B cell (primary cell): Measurements from ENCODE around the gene NRGN. TPM values are rescaled to one million over a fixed set of nuclear protein-coding genes. Genes with fewer than 3 reads are reported as not detected.

Experiments
- ATAC-seq: fragments of 200-7000 bp; cut with Tn5 transposase; one replicate; pipeline ENCODE4 v1.10.0; 2021; ENCODE audit warnings: low read depth, mild to moderate bottlenecking, moderate number of reproducible peaks, moderate library complexity
- CTCF ChIA-PET: fragments of 350-600 bp; sonication (Branson Sonifier 250); formaldehyde crosslinking; loops from one replicate; lab custom pipeline; 2021; ENCODE audit warnings: antibody characterized with exemption, inconsistent platforms; lab: Charles Lee
- POLR2A ChIA-PET: fragments of 350-600 bp; sonication (Branson Sonifier 250); formaldehyde crosslinking; loops from one replicate; lab custom pipeline; 2021; ENCODE audit warnings: antibody characterized with exemption; lab: Charles Lee
- DNase-seq: peaks from one replicate; pipeline ENCODE4 v3.0.0; 2013
- H2AFZ ChIP-seq: 2 replicates; pipeline ENCODE4 v1.6.1; 2012; ENCODE audit warnings: mild to moderate bottlenecking, low read depth, low read length; ENCODE audit not compliant: insufficient read depth, poor library complexity, severe bottlenecking
- H3K27ac ChIP-seq, 2 donors: 1 replicate in 1 of 2; 2 replicates in 1 of 2; pipeline ENCODE4 v1.5.1; 2012 to 2013; ENCODE audit warnings: low read length in 2 of 2, mild to moderate bottlenecking in 2 of 2, moderate library complexity in 1 of 2
- H3K27me3 ChIP-seq, 4 experiments: fragments of 200-600 bp in 1 of 4; sonication (generic) in 1 of 4; replicated peaks in 1 of 4; 1 replicate in 2 of 4; 2 replicates in 2 of 4; pipeline versions ENCODE4 v1.6.1 to v1.7.0; 2013 to 2016; ENCODE audit warnings: low read length in 3 of 4, mild to moderate bottlenecking in 2 of 4, mixed read lengths in 1 of 4, moderate library complexity in 1 of 4; ENCODE audit not compliant: insufficient read depth in 4 of 4, control insufficient read depth in 3 of 4; ENCODE audit errors: control extremely low read depth in 1 of 4
- H3K36me3 ChIP-seq, 2 experiments: replicated peaks in 1 of 2; 1 replicate in 1 of 2; 2 replicates in 1 of 2; pipeline versions ENCODE4 v1.6.1 to v1.7.1; 2013; ENCODE audit warnings: low read length in 1 of 2; ENCODE audit not compliant: insufficient read depth in 2 of 2, control insufficient read depth in 1 of 2; ENCODE audit errors: control extremely low read depth in 1 of 2, extremely low read depth in 1 of 2
- H3K4me1 ChIP-seq, 2 donors: fragments of 200-600 bp in 1 of 2; sonication (generic) in 1 of 2; 1 replicate in 1 of 2; 2 replicates in 1 of 2; pipeline versions ENCODE4 v1.5.1 to v1.6.1; 2013 to 2017; ENCODE audit warnings: low read length in 2 of 2; ENCODE audit not compliant: control insufficient read depth in 2 of 2, insufficient read depth in 2 of 2
- H3K4me2 ChIP-seq: replicated peaks from 2 replicates; pipeline ENCODE3; 2012; ENCODE audit warnings: mild to moderate bottlenecking, low read depth, low read length; ENCODE audit not compliant: poor library complexity, severe bottlenecking
- H3K4me3 ChIP-seq, 5 experiments: fragments of 200-600 bp in 1 of 5; sonication (generic) in 1 of 5; 1 replicate in 3 of 5; 2 replicates in 2 of 5; pipeline versions ENCODE4 v1.5.1 to v1.7.0; 2011 to 2016; ENCODE audit warnings: low read length in 4 of 5, mild to moderate bottlenecking in 4 of 5, low read depth in 2 of 5, control low read depth in 1 of 5, moderate library complexity in 1 of 5; ENCODE audit not compliant: insufficient read depth in 1 of 5; ENCODE audit errors: control extremely low read depth in 1 of 5, extremely low read depth in 1 of 5
- H3K79me2 ChIP-seq: fragments of 200-600 bp; sonication (generic); one replicate; pipeline ENCODE4 v1.6.0; 2016; ENCODE audit warnings: low read length; ENCODE audit not compliant: control insufficient read depth, insufficient read depth
- H3K9ac ChIP-seq: fragments of 200-600 bp; sonication (generic); 2 replicates; pipeline ENCODE4 v1.6.1; 2017; ENCODE audit warnings: mild to moderate bottlenecking, low read length, moderate library complexity
- H3K9me3 ChIP-seq, 3 donors: one replicate each; pipeline versions ENCODE4 v1.6.1 to v1.7.1; 2013; ENCODE audit warnings: low read length in 2 of 3; ENCODE audit not compliant: control insufficient read depth in 2 of 3, insufficient read depth in 1 of 3; ENCODE audit errors: control extremely low read depth in 1 of 3
- H4K20me1 ChIP-seq: 2 replicates; pipeline ENCODE4 v1.6.0; 2012; ENCODE audit warnings: mild to moderate bottlenecking, low read length; ENCODE audit not compliant: insufficient read depth, control insufficient read depth, poor library complexity, severe bottlenecking
- H3K27ac Mint-ChIP-seq: one replicate; pipeline ENCODE4 v1.8.0; 2021; ENCODE audit warnings: mixed read lengths
- H3K27me3 Mint-ChIP-seq: one replicate; pipeline ENCODE4 v1.8.0; 2021; ENCODE audit warnings: mixed read lengths
- H3K4me1 Mint-ChIP-seq: one replicate; pipeline ENCODE4 v1.8.0; 2021; ENCODE audit warnings: mixed read lengths
- H3K4me3 Mint-ChIP-seq: one replicate; pipeline ENCODE4 v1.8.0; 2021; ENCODE audit warnings: mixed read lengths
- H3K9me3 Mint-ChIP-seq: one replicate; pipeline ENCODE4 v1.8.0; 2022; ENCODE audit warnings: mixed read lengths; ENCODE audit not compliant: insufficient read depth
- CTCF ChIP-seq: fragments of 200-600 bp; IDR thresholded peaks from one replicate; pipeline ENCODE4 v1.8.0; 2022; ENCODE audit warnings: antibody characterized with exemption, mild to moderate bottlenecking
- EZH2 ChIP-seq: IDR thresholded peaks from 2 replicates; pipeline ENCODE4 v1.6.1; 2012; ENCODE audit warnings: borderline replicate concordance, low read depth, mild to moderate bottlenecking, moderate library complexity, low read length; ENCODE audit not compliant: insufficient read depth, poor library complexity, severe bottlenecking
- WGBS: methylation state at CpG from one replicate; pipeline ENCODE4 v1.1.5; 2013; ENCODE audit warnings: missing lambda C conversion rate; ENCODE audit not compliant: insufficient coverage; 5-methylcytosine and 5-hydroxymethylcytosine counted together
- intact Hi-C: fragments of 100-400 bp; cut with micrococcal nuclease; formaldehyde crosslinking; loops from one replicate; pipeline ENCODE4 v1.10.0; 2022
- polyA plus RNA-seq: library from polyadenylated mRNA; depleted of rRNA; stranded (reverse); fragments of >200 nt; gene quantifications from 2 replicates; pipeline ENCODE4 v1.2.3, GENCODE V29; 2012
- total RNA-seq, 2 donors: library from RNA; stranded (reverse); fragments of 120-200 nt in 1 of 2; gene quantifications; 1 replicate in 1 of 2; 2 replicates in 1 of 2; pipeline versions ENCODE4 v1.2.3 to v1.2.4, GENCODE V29; 2013 to 2022

The NRGN gene
- total and polyA plus RNA-seq, 2 donors (not counting 1 experiment from before 2014, with no cell fraction given) = 3.1 TPM; not detected in 1

GRCh38 chr11:124761301-124762104 is 21.8 kb downstream of the NRGN start:
- POLR2A ChIA-PET = interaction anchor here (0.7 to 1.6 kb wide), 5 partner anchors 12 to 22 kb away, joined by 3 to 8 read pairs (median 4); partner anchors contain the start of gene NRGN
- TF ChIP-seq EZH2 (no peak), CTCF (no peak)
- ATAC-seq (no peak), DNase-seq (peak; percentile 63)
- no peaks in the 10 kb centered on the region for H3K9me3 Mint-ChIP-seq
- peak overlapping the region; percentile 94 for H3K4me3 Mint-ChIP-seq
- Histone ChIP-seq H3K36me3 (no peaks in the 10 kb centered on the region), H3K4me1 (peaks cover 43 to 61% of the 10 kb centered on the region in 2 donors), H2AFZ (peak overlapping the region; percentile 86), H4K20me1 (peaks cover 6% of the 10 kb centered on the region), H3K27me3 (peaks cover 0 to 22% (median 10%) of the 10 kb centered on the region in 4 experiments), H3K9me3 (peaks cover 0 to 3% (median 0%) of the 10 kb centered on the region in 3 donors), H3K9ac (peak overlapping the region; percentile 76), H3K79me2 (peaks cover 28% of the 10 kb centered on the region), H3K4me2 (peak overlapping the region; percentile 99), H3K27ac (peak overlapping the region; percentile 49 to 87), H3K4me3 (peak overlapping the region; percentile 30 to 81 (median 63))
- CTCF ChIA-PET = interaction anchor here (0.6 to 11.1 kb wide), 11 partner anchors 11 to 117 kb away, joined by 3 to 202 read pairs (median 7); partner anchors contain the start of genes MSANTD2, SIAE, SPA17 and VSIG2
- peaks cover 46% of the 10 kb centered on the region for H3K4me1 Mint-ChIP-seq
- H3K27me3 Mint-ChIP-seq = peaks cover 11% of the 10 kb centered on the region
- 11% methylated on average over 12 of the region's 25 CpGs for WGBS
- intact Hi-C loops = loop anchor here (1.0 to 2.0 kb wide), 3 partner anchors 31 to 139 kb away; partner anchors contain the start of gene TBRG1
- H3K27ac Mint-ChIP-seq = peak overlapping the region; percentile 59
